ENCODE measurements around the gene DAGLA. TPM values are rescaled to one million over a fixed set of nuclear protein-coding genes. Genes with fewer than 3 reads are reported as not detected.

Gene DAGLA
- total RNA-seq, 1 donor: 0.94 TPM

DNA sequence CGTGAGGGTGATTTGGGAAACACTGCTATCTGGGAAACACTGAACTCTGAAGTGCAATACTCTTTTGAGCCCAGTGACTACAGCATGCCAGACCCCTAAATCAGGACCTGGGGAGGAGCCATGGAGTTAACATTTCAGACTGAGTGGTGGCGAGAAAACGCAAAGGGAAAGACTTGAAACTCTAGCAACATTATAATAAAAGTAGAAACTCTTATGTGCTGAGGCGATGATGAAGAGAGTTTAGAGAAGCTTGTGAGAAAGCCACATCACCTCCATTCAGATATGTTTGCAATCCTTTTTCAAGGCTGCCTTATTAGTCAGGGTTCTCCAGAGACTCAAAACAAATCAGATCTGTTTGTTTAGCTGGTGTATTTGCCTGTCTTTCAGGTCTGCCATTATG, 114.4 kb downstream of the DAGLA start:
- H3K27me3 ChIP-seq (ENCODE audit: insufficient read depth, low read length): no peaks in the 10 kb centered on the region
- peaks cover 23% of the 10 kb centered on the region for H3K4me1 ChIP-seq (ENCODE audit: insufficient read depth, low read length)
- no peak overlapping the region for H3K4me3 ChIP-seq (ENCODE audit: low read length)
- H3K9me3 ChIP-seq (ENCODE audit: low read depth, low read length): no peaks in the 10 kb centered on the region

DNA sequence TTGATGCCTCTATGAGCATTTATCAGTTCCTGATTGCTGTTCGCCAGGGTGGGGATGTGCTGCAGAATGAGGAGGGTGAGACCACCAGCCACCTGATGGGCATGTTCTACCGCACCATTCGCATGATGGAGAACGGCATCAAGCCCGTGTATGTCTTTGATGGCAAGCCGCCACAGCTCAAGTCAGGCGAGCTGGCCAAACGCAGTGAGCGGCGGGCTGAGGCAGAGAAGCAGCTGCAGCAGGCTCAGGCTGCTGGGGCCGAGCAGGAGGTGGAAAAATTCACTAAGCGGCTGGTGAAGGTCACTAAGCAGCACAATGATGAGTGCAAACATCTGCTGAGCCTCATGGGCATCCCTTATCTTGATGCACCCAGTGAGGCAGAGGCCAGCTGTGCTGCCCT, 115.3 kb downstream of the DAGLA start:
- Histone ChIP-seq H3K27me3 (ENCODE audit: insufficient read depth, low read length) (no peaks in the 10 kb centered on the region), H3K9me3 (ENCODE audit: low read depth, low read length) (no peaks in the 10 kb centered on the region)

DNA sequence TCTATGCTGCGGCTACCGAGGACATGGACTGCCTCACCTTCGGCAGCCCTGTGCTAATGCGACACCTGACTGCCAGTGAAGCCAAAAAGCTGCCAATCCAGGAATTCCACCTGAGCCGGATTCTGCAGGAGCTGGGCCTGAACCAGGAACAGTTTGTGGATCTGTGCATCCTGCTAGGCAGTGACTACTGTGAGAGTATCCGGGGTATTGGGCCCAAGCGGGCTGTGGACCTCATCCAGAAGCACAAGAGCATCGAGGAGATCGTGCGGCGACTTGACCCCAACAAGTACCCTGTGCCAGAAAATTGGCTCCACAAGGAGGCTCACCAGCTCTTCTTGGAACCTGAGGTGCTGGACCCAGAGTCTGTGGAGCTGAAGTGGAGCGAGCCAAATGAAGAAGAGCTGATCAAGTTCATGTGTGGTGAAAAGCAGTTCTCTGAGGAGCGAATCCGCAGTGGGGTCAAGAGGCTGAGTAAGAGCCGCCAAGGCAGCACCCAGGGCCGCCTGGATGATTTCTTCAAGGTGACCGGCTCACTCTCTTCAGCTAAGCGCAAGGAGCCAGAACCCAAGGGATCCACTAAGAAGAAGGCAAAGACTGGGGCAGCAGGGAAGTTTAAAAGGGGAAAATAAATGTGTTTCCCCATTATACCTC, 115.8 kb downstream of the DAGLA start:
- H3K27me3 ChIP-seq (ENCODE audit: insufficient read depth, low read length): no peaks in the 10 kb centered on the region
- H3K9me3 ChIP-seq (ENCODE audit: low read depth, low read length): no peaks in the 10 kb centered on the region
- no peak overlapping the region for H3K4me3 ChIP-seq (ENCODE audit: low read length)
- H3K4me1 ChIP-seq (ENCODE audit: insufficient read depth, low read length): peaks cover 23% of the 10 kb centered on the region

More for the DNA sequence above, 115.3 kb downstream of the DAGLA start:
- Histone ChIP-seq H3K4me3 (ENCODE audit: low read length) (no peak overlapping the region), H3K4me1 (ENCODE audit: insufficient read depth, low read length) (peaks cover 23% of the 10 kb centered on the region)

Other genes with a start within 250 kb of the DAGLA start
- not detected for gene LRRC10B, start 171.6 kb upstream of the DAGLA start, total RNA-seq
- under 0.01 TPM for gene SYT7, start 99.3 kb upstream of the DAGLA start, total RNA-seq
- 0.31 TPM for gene MYRF, start 72.2 kb downstream of the DAGLA start, total RNA-seq
- 32.5 TPM for gene TMEM258, start 112.2 kb downstream of the DAGLA start, total RNA-seq
- 13.1 TPM for gene FEN1, start 112.5 kb downstream of the DAGLA start, total RNA-seq
- 12.1 TPM for gene FADS1, start 136.6 kb downstream of the DAGLA start, total RNA-seq
- gene FADS2, start 147.9 kb downstream of the DAGLA start, total RNA-seq: 12.8 TPM
- 7.0 TPM for gene FADS3, start 211.2 kb downstream of the DAGLA start, total RNA-seq
- gene RAB3IL1, start 237.2 kb downstream of the DAGLA start, total RNA-seq: not detected

Measured in mononuclear cell (primary cell).